Measurements from ENCODE around the gene SLITRK1. TPM values are rescaled to one million over a fixed set of nuclear protein-coding genes. Genes with fewer than 3 reads are reported as not detected.

SLITRK1 gene
- total RNA-seq, 1 experiment from 2014 or later = 3.7 TPM

DNA sequence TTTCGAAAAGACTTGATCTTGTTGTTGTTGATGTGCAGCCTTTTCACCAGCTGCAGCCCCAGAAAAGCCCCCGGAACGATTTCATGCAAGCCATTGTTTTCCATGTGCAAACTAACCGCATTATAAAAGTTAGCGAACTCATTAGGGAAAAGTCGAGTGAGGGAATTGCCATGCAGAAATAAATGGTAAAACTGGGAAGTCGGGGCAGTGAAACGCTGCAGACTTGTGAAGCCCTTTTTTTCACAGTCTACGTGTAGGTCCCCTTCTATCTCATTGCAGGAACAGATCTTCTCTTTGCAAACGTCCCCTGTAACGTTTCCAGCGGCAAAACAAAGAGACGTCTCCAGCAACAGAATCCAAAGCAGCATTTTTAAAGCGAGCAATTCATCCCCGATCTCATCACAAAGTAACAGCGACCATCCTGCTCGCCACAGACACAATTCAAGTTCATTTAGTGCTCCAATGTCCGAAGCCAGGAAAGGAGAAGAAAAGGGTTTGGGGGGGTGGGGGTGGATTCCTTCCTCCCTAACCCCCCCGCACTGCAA, 1.1 kb downstream of the SLITRK1 start:
- no peaks in the 10 kb centered on the region for H3K9me2 ChIP-seq (ENCODE audit: insufficient read depth)
- intact Hi-C loops (cut with micrococcal nuclease; ENCODE audit: unreplicated experiment) = no loop called here
- H3K9me3 ChIP-seq (ENCODE audit: insufficient read depth, low read depth) = no peaks in the 10 kb centered on the region
- TF ChIP-seq, protein P1, sequence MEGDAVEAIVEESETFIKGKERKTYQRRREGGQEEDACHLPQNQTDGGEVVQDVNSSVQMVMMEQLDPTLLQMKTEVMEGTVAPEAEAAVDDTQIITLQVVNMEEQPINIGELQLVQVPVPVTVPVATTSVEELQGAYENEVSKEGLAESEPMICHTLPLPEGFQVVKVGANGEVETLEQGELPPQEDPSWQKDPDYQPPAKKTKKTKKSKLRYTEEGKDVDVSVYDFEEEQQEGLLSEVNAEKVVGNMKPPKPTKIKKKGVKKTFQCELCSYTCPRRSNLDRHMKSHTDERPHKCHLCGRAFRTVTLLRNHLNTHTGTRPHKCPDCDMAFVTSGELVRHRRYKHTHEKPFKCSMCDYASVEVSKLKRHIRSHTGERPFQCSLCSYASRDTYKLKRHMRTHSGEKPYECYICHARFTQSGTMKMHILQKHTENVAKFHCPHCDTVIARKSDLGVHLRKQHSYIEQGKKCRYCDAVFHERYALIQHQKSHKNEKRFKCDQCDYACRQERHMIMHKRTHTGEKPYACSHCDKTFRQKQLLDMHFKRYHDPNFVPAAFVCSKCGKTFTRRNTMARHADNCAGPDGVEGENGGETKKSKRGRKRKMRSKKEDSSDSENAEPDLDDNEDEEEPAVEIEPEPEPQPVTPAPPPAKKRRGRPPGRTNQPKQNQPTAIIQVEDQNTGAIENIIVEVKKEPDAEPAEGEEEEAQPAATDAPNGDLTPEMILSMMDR (conservative IDR thresholded peaks at IDR 0.05) = no peak
- no peak for TF ChIP-seq EZH2 (IDR thresholded peaks at IDR 0.05; ENCODE audit: low read depth)
- no peaks in the 10 kb centered on the region for H3F3A ChIP-seq (ENCODE audit: insufficient read depth, low read depth)
- no peak overlapping the region for H3K4me3 ChIP-seq
- no peaks in the 10 kb centered on the region for H3K79me2 ChIP-seq (ENCODE audit: low read depth)
- H3K4me1 ChIP-seq (replicated peaks; ENCODE audit: insufficient read depth) = no peaks in the 10 kb centered on the region
- no peaks in the 10 kb centered on the region; the same call in 1 of the 2 replicates for H4K20me1 ChIP-seq (ENCODE audit: insufficient read depth)
- CTCF ChIA-PET = no interaction called here
- no TSS peak for BruUV-seq (replicated peaks)
- no peak for DNase-seq
- no peak overlapping the region for H3K27ac ChIP-seq
- POLR2A ChIA-PET (ENCODE audit: unreplicated experiment) = no interaction called here
- no peak overlapping the region for H3K4me2 ChIP-seq
- no peaks in the 10 kb centered on the region for H3K36me3 ChIP-seq (ENCODE audit: low read depth)
- H2AFZ ChIP-seq = no peak overlapping the region; the same call in 1 of the 2 replicates
- H3K27me3 ChIP-seq (ENCODE audit: insufficient read depth, low read depth) = no peaks in the 10 kb centered on the region

DNA sequence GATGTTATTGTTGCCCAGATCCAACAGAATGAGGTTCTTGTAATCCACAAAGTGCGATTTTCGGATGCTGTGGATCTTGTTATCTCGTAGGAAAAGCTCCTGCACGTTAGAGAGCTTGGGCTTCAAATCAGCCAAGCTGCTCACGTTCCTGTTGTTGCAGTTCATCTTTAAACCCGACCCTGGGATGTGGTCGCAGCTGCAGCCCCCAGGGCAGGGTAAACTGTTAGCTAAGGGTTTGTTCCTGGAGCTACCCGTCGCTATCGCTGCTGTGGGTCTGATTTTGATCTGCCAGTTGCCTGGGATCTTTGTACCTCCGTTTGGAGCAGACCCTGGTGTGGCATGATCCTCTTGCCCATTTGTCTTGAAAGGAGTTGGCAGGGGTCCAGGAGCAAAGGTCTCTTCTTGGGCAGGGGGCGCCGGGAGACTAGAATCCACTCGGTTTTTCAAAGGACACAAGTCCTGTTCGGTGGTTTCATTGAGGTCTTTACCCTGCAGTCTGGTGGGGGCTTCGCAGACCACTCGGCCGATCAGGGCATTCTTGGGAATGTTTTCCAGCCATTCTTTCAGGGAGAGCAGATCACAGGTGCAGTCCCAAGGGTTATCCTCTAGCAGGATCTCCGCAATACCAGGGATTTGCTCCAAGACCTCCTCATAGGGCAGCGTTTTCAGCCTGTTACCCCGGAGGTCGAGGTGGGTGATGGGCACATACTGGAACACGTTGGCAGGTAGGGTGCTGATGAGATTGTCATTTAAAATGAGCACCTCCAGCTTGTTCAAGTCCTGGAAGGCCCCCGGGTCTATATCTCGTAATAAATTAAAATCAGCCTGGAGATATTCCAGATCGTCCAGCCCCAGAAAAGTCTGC, 1.8 kb downstream of the SLITRK1 start:
- CTCF ChIA-PET = no interaction called here
- Histone ChIP-seq H3K79me2 (ENCODE audit: low read depth) (no peaks in the 10 kb centered on the region), H3K27me3 (ENCODE audit: insufficient read depth, low read depth) (no peaks in the 10 kb centered on the region), H3K9me3 (ENCODE audit: insufficient read depth, low read depth) (no peaks in the 10 kb centered on the region), H3K9me2 (ENCODE audit: insufficient read depth) (no peaks in the 10 kb centered on the region), H3K4me3 (no peak overlapping the region), H3F3A (ENCODE audit: insufficient read depth, low read depth) (no peaks in the 10 kb centered on the region), H4K20me1 (ENCODE audit: insufficient read depth) (no peaks in the 10 kb centered on the region; the same call in 1 of the 2 replicates), H3K36me3 (ENCODE audit: low read depth) (no peaks in the 10 kb centered on the region), H2AFZ (no peak overlapping the region), H3K27ac (no peak overlapping the region), H3K4me1 (replicated peaks; ENCODE audit: insufficient read depth) (no peaks in the 10 kb centered on the region), H3K4me2 (no peak overlapping the region)
- BruUV-seq (replicated peaks) = no TSS peak
- TF ChIP-seq, protein P1 (conservative IDR thresholded peaks at IDR 0.05) = no peak
- TF ChIP-seq EZH2 (IDR thresholded peaks at IDR 0.05; ENCODE audit: low read depth) = no peak
- POLR2A ChIA-PET (ENCODE audit: unreplicated experiment) = no interaction called here
- DNase-seq = no peak
- intact Hi-C loops (cut with micrococcal nuclease; ENCODE audit: unreplicated experiment) = no loop called here

DNA sequence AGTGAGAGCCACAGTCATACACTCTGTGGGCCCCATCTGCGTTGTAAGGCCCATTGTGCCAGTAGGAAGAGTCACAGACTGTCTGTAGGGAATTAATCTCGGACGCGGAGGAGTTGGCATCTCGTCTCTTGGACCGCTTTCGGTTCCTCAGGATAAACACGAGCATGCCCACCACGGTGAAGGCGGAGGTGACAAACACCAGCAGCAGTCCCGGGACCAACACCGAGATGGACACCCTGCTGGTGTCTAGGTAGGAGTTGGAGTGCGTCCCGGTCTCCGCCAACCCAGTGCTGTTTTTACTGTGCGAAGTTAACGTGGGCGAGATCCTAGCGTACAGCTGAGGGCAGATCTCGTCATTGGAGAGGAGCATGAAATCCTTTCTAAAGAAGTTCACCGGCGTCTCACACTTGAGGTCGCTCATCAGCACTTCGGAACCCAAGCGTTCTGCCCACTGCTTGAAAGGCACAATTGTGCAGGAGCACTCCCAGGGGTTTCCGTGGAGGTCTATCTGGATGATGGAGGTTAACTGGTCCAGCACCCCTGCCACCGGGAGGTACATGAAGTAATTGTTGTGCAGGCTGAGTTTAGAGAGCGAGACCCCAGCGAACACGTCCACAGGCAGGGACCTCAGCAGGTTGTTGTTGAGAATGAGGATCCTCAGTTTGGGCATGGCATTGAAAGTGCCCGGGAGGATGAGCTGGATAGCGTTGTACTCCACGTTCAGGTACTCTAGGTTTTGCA, 2.7 kb downstream of the SLITRK1 start:
- Histone ChIP-seq H3K4me3 (no peak overlapping the region), H3K27ac (no peak overlapping the region), H3K79me2 (ENCODE audit: low read depth) (no peaks in the 10 kb centered on the region), H4K20me1 (ENCODE audit: insufficient read depth) (no peaks in the 10 kb centered on the region; the same call in 1 of the 2 replicates), H3K4me2 (no peak overlapping the region), H3K36me3 (ENCODE audit: low read depth) (no peaks in the 10 kb centered on the region), H2AFZ (no peak overlapping the region), H3F3A (ENCODE audit: insufficient read depth, low read depth) (no peaks in the 10 kb centered on the region), H3K9me2 (ENCODE audit: insufficient read depth) (no peaks in the 10 kb centered on the region), H3K4me1 (replicated peaks; ENCODE audit: insufficient read depth) (no peaks in the 10 kb centered on the region), H3K9me3 (ENCODE audit: insufficient read depth, low read depth) (no peaks in the 10 kb centered on the region), H3K27me3 (ENCODE audit: insufficient read depth, low read depth) (no peaks in the 10 kb centered on the region)
- POLR2A ChIA-PET (ENCODE audit: unreplicated experiment) = no interaction called here
- CTCF ChIA-PET = no interaction called here
- no peak for DNase-seq
- intact Hi-C loops (cut with micrococcal nuclease; ENCODE audit: unreplicated experiment) = no loop called here
- BruUV-seq (replicated peaks) = no TSS peak
- no peak for TF ChIP-seq EZH2 (IDR thresholded peaks at IDR 0.05; ENCODE audit: low read depth)
- TF ChIP-seq, protein P1 (conservative IDR thresholded peaks at IDR 0.05) = no peak

All from PC-9 (cell line).